ENCODE results near the gene MIER1.
"Not testable (repeated sequence)": the region's sequence is repeated elsewhere in the genome, so short reads cannot be mapped to it uniquely, and the experiment has no call there.

Gene MIER1

GRCh38 chr1:66924756-66925557 is at the start of gene MIER1, which contains the start of gene DNAI4:
TSS of gene MIER1 (plus strand) at chr1:66924990. CDS start at chr1:66925029, 39 bp downstream.
TSS of gene DNAI4 (minus strand) at chr1:66924856. CDS start at chr1:66924831, 25 bp downstream.
- peak; percentile 91 for DNase-seq

- DNase-seq = no peak
These were observed 48.1 kb upstream of the MIER1 start for GRCh38 chr1:66876664-66877063.

- no peak for DNase-seq
These were observed 35.8 kb upstream of the MIER1 start for GRCh38 chr1:66889030-66889429.

GRCh38 chr1:66890621-66891020 is 34.2 kb upstream of the MIER1 start:
- DNase-seq = no peak

- DNase-seq = no peak
These were observed 31.1 kb upstream of the MIER1 start for GRCh38 chr1:66893712-66894111.

GRCh38 chr1:66915203-66915602 is 9.6 kb upstream of the MIER1 start:
- DNase-seq = not testable (repeated sequence)

- no peak for DNase-seq
These were observed 8.5 kb upstream of the MIER1 start for GRCh38 chr1:66916320-66916719.

GRCh38 chr1:66917476-66917875 is 7.3 kb upstream of the MIER1 start:
- DNase-seq = no peak

GRCh38 chr1:66919063-66919462 is 5.7 kb upstream of the MIER1 start:
- DNase-seq = no peak

- DNase-seq = no peak
These were observed 5.0 kb upstream of the MIER1 start for GRCh38 chr1:66919828-66920227.

GRCh38 chr1:66920543-66920942 is 4.2 kb upstream of the MIER1 start:
- DNase-seq = no peak

- DNase-seq = no peak
These were observed 744 bp downstream of the MIER1 start for GRCh38 chr1:66925558-66925910.

- no peak for DNase-seq
These were observed 1.2 kb downstream of the MIER1 start for GRCh38 chr1:66925944-66926343.

- no peak for DNase-seq
These were observed 2.7 kb downstream of the MIER1 start for GRCh38 chr1:66927528-66927927.

GRCh38 chr1:66929146-66929688 is 4.4 kb downstream of the MIER1 start:
- DNase-seq = no peak

GRCh38 chr1:66929691-66929998 is 4.9 kb downstream of the MIER1 start:
- DNase-seq = no peak

GRCh38 chr1:66929999-66930822 is 5.4 kb downstream of the MIER1 start:
- DNase-seq = peak; percentile 92

GRCh38 chr1:66930823-66931174 is 6.0 kb downstream of the MIER1 start:
- no peak for DNase-seq

- DNase-seq = no peak
These were observed 6.8 kb downstream of the MIER1 start for GRCh38 chr1:66931590-66931989.

GRCh38 chr1:66932291-66932690 is 7.5 kb downstream of the MIER1 start:
- no peak for DNase-seq

- DNase-seq = no peak
These were observed 9.3 kb downstream of the MIER1 start for GRCh38 chr1:66933887-66934700.

- no peak for DNase-seq
These were observed 12.9 kb downstream of the MIER1 start for GRCh38 chr1:66937529-66938234.

GRCh38 chr1:66938613-66939012 is 13.8 kb downstream of the MIER1 start:
- DNase-seq = no peak

All from activated T-cell treated with anti-CD3 and anti-CD28 coated beads for 4 hours (primary cell).